SK-MEL-5 (cell line): ENCODE results near the gene CHKB. TPM values are rescaled to one million over a fixed set of nuclear protein-coding genes. Genes with fewer than 3 reads are reported as not detected.

Experiments used
- DNase-seq: peaks from one replicate; pipeline ENCODE4 v3.0.0-alpha.2; 2016; ENCODE audit warnings: low read depth, low spot score
- in situ Hi-C: cut with HindIII; loops from 2 replicates; pipeline ENCODE4 v1.10.0; 2016; ENCODE audit warnings: low sequenced_read_pairs, high pct_unique_total_duplicates, low pct_unique_long_range_greater_than_20kb
- total RNA-seq: library from RNA; depleted of rRNA; stranded (reverse); fragments of >200 nt; shearing (Covaris generic); gene quantifications from 2 replicates; pipeline ENCODE4 v1.2.3, GENCODE V29; 2014; rRNA removed

The CHKB gene
- total RNA-seq, 1 experiment from 2014 or later: 27.7 TPM

- no peak for DNase-seq
- in situ Hi-C loops: no loop called here
Observed at GRCh38 chr22:50530580-50530876, 52.1 kb downstream of the CHKB start.

GRCh38 chr22:50529897-50530579 lies 52.6 kb downstream of the CHKB start, which contains the start of gene TYMP:
Gene TYMP (minus strand): TSS chr22:50530012. CDS start chr22:50529709, 303 bp downstream.
- in situ Hi-C loops: no loop called here
- DNase-seq: no peak

GRCh38 chr22:50529416-50529896 lies 53.2 kb downstream of the CHKB start:
- DNase-seq: no peak
- in situ Hi-C loops: no loop called here

Other genes starting within 250 kb of the CHKB start
- gene PPP6R2, start 239.5 kb downstream of the CHKB start, total RNA-seq: 67.7 and 74.7 TPM in 2 replicates
- gene SBF1, start 107.8 kb downstream of the CHKB start, total RNA-seq: 61.8 and 65.3 TPM in 2 replicates
- gene ADM2, start 101.3 kb downstream of the CHKB start, total RNA-seq: 1.1 and 2.4 TPM in 2 replicates
- gene MIOX, start 96.0 kb downstream of the CHKB start, total RNA-seq: not detected in 2 replicates
- gene LMF2, start 75.1 kb downstream of the CHKB start, total RNA-seq: 26.3 and 27.8 TPM in 2 replicates
- 51.5 and 53.8 TPM in 2 replicates for gene NCAPH2, start 74.6 kb downstream of the CHKB start, total RNA-seq
- gene SCO2, start 57.3 kb downstream of the CHKB start, total RNA-seq: 2.7 and 7.2 TPM in 2 replicates
- 1.5 and 1.8 TPM in 2 replicates for gene TYMP, start 52.8 kb downstream of the CHKB start, total RNA-seq
- gene KLHDC7B, start 37.0 kb downstream of the CHKB start, total RNA-seq: 0.11 TPM in 1 of 2 replicates, not detected in the other
- not detected in 2 replicates for gene SYCE3, start 19.9 kb downstream of the CHKB start, total RNA-seq
- gene CPT1B, start 4.4 kb downstream of the CHKB start, total RNA-seq: 5.4 and 12.6 TPM in 2 replicates
- 18.8 and 20.0 TPM in 2 replicates for gene MAPK8IP2, start 17.9 kb upstream of the CHKB start, total RNA-seq
- 17.5 and 20.9 TPM in 2 replicates for gene ARSA, start 45.3 kb upstream of the CHKB start, total RNA-seq
- gene SHANK3, start 90.0 kb upstream of the CHKB start, total RNA-seq: 2.1 and 2.6 TPM in 2 replicates
- not detected in 2 replicates for gene ACR, start 155.4 kb upstream of the CHKB start, total RNA-seq
- gene RABL2B, start 200.8 kb upstream of the CHKB start, total RNA-seq: 16.8 and 18.6 TPM in 2 replicates